Measurements from ENCODE around the gene CFAP299.

Gene CFAP299

DNA sequence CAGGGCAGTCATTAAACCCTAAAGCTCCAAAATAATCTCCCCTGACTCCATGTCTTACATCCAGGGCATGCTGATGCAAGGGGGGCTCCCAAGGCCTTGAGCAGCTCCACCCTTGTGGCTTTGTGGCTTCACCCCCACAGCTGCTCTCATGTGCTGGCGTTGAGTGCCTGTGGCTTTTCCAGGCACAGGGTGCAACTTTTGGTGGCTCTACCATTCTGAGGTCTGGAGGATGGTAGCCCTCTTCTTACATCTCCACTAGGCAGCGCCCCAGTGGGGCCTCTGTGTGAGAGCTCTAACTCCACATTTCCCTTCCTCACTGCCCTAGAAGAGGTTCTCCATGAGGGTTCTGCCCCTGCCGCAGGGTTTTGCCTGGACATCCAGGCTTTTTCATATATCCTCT is 35.1 kb downstream of the CFAP299 start:
- TF ChIP-seq, protein P1, sequence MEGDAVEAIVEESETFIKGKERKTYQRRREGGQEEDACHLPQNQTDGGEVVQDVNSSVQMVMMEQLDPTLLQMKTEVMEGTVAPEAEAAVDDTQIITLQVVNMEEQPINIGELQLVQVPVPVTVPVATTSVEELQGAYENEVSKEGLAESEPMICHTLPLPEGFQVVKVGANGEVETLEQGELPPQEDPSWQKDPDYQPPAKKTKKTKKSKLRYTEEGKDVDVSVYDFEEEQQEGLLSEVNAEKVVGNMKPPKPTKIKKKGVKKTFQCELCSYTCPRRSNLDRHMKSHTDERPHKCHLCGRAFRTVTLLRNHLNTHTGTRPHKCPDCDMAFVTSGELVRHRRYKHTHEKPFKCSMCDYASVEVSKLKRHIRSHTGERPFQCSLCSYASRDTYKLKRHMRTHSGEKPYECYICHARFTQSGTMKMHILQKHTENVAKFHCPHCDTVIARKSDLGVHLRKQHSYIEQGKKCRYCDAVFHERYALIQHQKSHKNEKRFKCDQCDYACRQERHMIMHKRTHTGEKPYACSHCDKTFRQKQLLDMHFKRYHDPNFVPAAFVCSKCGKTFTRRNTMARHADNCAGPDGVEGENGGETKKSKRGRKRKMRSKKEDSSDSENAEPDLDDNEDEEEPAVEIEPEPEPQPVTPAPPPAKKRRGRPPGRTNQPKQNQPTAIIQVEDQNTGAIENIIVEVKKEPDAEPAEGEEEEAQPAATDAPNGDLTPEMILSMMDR (IDR thresholded peaks at IDR 0.05; ENCODE audit: low read depth, low read length), result no peak
- no peak overlapping the region for H3K4me3 ChIP-seq (ENCODE audit: low read depth, low read length)

DNA sequence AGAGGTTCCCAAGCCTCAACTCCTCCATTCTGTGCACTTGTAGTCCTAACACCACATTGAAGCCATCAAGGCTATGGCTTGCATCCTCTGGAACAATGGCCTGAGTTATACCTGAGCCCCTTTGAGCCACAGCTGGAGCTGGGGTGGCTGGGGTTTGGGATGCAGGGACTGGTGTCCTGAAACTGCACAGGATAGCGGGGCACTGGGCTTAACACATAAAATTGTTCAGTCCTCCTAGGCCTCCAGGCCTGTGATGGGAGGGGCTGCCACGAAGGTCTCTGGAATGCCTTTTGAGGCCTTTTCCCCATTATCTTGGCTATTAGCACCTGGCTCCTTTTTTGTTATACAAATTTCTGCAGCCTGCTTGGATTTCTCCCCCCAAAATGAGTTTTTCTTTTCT is 35.5 kb downstream of the CFAP299 start:
- TF ChIP-seq, protein P1 (IDR thresholded peaks at IDR 0.05; ENCODE audit: low read depth, low read length), result no peak
- no peak overlapping the region for H3K4me3 ChIP-seq (ENCODE audit: low read depth, low read length)

DNA sequence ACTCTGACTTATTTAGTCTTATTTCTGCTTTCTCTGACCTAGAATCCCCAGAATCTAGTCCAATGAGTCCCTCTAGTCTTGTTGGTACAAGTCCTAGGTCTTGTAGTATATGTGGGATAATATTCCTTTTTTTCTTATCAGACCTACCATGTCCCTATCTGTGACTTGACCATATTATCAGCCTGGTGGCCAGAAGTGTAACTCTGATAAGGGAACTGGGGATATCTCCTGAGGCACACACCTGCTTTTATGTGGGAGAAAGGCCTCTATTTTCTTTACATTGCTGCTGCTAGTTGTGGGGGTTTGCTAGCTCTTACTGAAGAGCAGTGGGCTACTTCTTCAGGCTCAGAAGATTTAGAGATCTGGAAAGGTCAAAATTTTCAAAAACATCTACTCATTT is 38.6 kb downstream of the CFAP299 start:
- TF ChIP-seq, protein P1 (IDR thresholded peaks at IDR 0.05; ENCODE audit: low read depth, low read length), result no peak
- no peak overlapping the region for H3K4me3 ChIP-seq (ENCODE audit: low read depth, low read length)

DNA sequence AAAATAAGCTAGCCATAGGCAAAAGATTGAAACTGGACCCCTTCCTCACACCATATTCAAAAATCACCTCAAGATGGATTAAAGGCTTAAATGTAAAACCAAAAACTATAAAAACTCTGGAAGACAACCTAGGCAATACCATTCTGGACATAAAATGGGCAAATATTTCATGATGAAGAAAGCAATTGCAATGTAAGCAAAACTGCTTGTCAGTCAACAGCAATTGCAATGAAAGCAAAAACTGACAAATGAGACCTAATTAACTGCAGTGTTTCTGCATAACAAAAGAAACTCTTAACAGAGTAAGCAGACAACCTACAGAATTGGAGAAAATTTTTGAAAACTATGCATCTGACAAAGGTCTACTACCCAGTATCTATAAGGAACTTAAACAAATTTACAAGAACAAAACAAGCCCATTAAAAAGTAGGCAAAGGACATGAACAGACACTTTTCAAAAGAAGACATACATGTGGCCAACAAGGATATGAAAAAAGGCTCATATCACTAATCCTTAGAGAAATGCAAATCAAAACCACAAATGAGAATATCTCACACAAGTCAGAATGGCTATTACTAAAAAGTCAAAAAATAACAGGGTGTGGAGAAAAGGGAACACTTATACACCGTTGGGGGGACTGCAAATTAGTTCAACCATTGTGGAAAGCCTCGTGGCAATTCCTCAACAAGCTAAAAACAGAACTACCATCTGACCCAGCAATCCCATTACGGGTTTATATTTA is 46.7 kb downstream of the CFAP299 start:
- TF ChIP-seq, protein P1 (IDR thresholded peaks at IDR 0.05; ENCODE audit: low read depth, low read length), result no peak
- H3K4me3 ChIP-seq (ENCODE audit: low read depth, low read length), result no peak overlapping the region

DNA sequence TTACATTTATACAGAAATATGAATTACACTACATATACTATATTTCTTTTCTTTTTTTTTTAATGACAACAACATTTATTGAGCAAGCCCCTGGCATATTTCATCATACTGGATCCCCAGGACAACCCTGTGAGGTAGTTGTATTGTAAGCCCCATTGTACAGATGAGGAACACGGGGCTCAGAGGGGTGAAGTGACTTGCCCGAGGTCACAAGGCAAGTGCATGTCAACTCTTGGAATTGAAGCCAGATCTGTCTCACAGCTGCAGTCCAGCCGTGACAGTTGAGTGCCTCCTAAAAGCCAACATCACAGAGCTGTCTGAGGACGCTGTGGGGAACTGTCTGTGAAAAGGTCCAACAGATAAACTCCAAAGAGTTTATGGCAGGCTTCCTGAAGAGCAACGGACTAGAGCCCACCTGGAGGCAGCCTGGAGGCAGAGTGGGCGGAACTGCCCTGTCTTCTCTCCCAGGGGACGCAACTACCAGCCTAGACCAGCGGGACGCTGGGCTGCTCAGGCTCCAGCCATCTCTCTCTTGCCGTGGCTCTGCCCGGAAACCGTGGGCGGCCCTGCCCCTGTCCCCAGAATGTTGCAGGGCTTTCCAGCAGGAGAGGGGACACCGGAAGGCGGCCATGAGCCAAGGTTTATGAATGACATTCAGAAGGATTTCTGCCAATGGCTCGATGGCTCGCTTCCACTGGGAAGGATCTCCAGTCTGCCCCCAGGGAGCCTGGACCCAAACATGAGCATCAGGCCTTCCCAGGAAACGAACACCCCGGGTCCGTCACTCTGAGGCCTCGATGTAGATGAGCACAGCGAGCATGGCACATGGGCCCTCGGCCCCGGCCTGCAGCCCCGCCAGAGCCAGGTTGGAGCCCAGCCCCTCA is 50.1 kb downstream of the CFAP299 start:
- TF ChIP-seq, protein P1 (IDR thresholded peaks at IDR 0.05; ENCODE audit: low read depth, low read length), result no peak
- no peak overlapping the region for H3K4me3 ChIP-seq (ENCODE audit: low read depth, low read length)

DNA sequence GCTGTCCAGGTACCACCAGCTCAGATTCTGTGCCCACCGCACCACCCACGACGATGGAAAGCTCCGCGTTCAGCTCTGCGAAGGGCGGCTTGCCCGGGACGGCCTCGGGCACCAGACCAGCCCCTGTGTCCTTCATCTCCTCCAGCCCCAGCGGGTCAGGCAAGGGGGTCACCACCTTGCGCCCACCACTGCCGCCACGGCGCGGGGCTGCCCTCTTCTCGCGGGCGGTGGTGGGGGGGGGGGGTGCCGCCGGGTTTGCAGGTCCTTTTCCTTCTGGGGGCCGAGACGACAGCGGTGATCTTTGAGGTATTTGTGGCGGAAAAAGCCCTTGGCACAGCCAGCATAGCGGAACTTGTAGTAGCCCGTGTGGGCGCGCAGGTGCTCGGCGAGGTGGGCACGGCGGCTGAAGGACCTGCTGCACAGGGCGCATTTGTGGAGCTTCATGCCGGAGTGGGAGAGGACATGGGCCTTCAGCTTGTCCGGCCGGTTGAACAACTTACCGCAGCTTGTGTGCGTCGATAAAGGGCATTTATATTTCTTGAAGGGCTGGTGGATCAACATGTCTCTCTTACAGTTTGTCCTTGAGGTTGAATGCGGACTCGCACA is 50.9 kb downstream of the CFAP299 start:
- H3K4me3 ChIP-seq (ENCODE audit: low read depth, low read length), result no peak overlapping the region
- TF ChIP-seq, protein P1 (IDR thresholded peaks at IDR 0.05; ENCODE audit: low read depth, low read length), result no peak

Data from WI38 (cell line).